Neural cell (in vitro differentiated cells): ENCODE measurements around the gene FABP6. TPM values are rescaled to one million over a fixed set of nuclear protein-coding genes. Genes with fewer than 3 reads are reported as not detected.

ENCODE experiments used
- H2AFZ ChIP-seq: fragments of 200-600, 300-800 bp; sonication (generic), shearing (Covaris generic); 2 replicates; pipeline ENCODE4 v1.6.0; 2014; ENCODE audit warnings: low read depth, mild to moderate bottlenecking, antibody characterized with exemption, low read length, moderate library complexity
- H3F3A ChIP-seq: fragments of 200-600 bp; shearing (Covaris generic); 2 replicates; pipeline ENCODE4 v1.6.1; 2016; ENCODE audit warnings: mild to moderate bottlenecking, moderate library complexity, mixed read lengths, antibody characterized with exemption, low read length; ENCODE audit not compliant: insufficient read depth, poor library complexity, severe bottlenecking
- H3K27ac ChIP-seq: fragments of 200-600, 300-800 bp; sonication (generic), shearing (Covaris generic); 2 replicates; pipeline ENCODE4 v1.5.1; 2014; ENCODE audit warnings: mild to moderate bottlenecking, low read length, moderate library complexity
- H3K27me3 ChIP-seq: fragments of 300-800, 200-600 bp; sonication (generic), shearing (Covaris generic); 2 replicates; pipeline ENCODE4 v1.6.0; 2014; ENCODE audit warnings: mild to moderate bottlenecking, low read depth, low read length, moderate library complexity; ENCODE audit not compliant: insufficient read depth
- H3K36me3 ChIP-seq: fragments of 300-800, 200-600 bp; sonication (generic), shearing (Covaris generic); 2 replicates; pipeline ENCODE4 v1.5.1; 2014; ENCODE audit warnings: mild to moderate bottlenecking, antibody characterized with exemption, low read length, moderate library complexity; ENCODE audit not compliant: insufficient read depth
- H3K4me2 ChIP-seq: fragments of 300-800, 200-600 bp; sonication (generic), shearing (Covaris generic); 2 replicates; pipeline ENCODE4 v1.6.0; 2014; ENCODE audit warnings: mild to moderate bottlenecking, low read length
- H3K4me3 ChIP-seq: fragments of 300-800, 200-600 bp; sonication (generic), shearing (Covaris generic); 2 replicates; pipeline ENCODE4 v1.5.1; 2014; ENCODE audit warnings: mild to moderate bottlenecking, low read length, moderate library complexity
- H3K79me2 ChIP-seq: fragments of 200-600 bp; shearing (Covaris generic); replicated peaks from 2 replicates; pipeline ENCODE4 v1.6.0; 2014; ENCODE audit warnings: mild to moderate bottlenecking, low read length, moderate library complexity; ENCODE audit not compliant: insufficient read depth
- H3K9ac ChIP-seq: fragments of 300-800, 200-600 bp; sonication (generic), shearing (Covaris generic); 2 replicates; pipeline ENCODE4 v1.6.1; 2016; ENCODE audit warnings: mild to moderate bottlenecking, low read length, mixed read lengths
- H3K9me2 ChIP-seq: fragments of 200-600 bp; shearing (Covaris generic); 2 replicates; pipeline ENCODE4 v1.6.1; 2016; ENCODE audit warnings: mild to moderate bottlenecking, low read length, mixed read lengths; ENCODE audit not compliant: insufficient read depth
- H3K9me3 ChIP-seq: fragments of 200-600, 300-800 bp; sonication (generic), shearing (Covaris generic); 2 replicates; pipeline ENCODE4 v1.6.1; 2016; ENCODE audit warnings: mild to moderate bottlenecking, mixed run types, low read length, moderate library complexity, mixed read lengths
- H4K20me1 ChIP-seq: fragments of 200-600 bp; shearing (Covaris generic); 2 replicates; pipeline ENCODE4 v1.6.1; 2016; ENCODE audit warnings: mild to moderate bottlenecking, mixed run types; ENCODE audit not compliant: insufficient read depth
- EZH2 ChIP-seq: fragments of 200-600, 300-800 bp; shearing (Covaris generic), sonication (generic); IDR thresholded peaks from 2 replicates; pipeline ENCODE4 v1.6.1; 2014; ENCODE audit warnings: antibody characterized with exemption, low read length, borderline replicate concordance, mild to moderate bottlenecking; ENCODE audit not compliant: insufficient read depth, poor library complexity, severe bottlenecking
- MXI1 ChIP-seq: fragments of 450-650 bp; conservative IDR thresholded peaks from 2 replicates; pipeline ENCODE4 v1.6.1; 2014; ENCODE audit warnings: antibody characterized with exemption, mild to moderate bottlenecking; ENCODE audit not compliant: poor library complexity, severe bottlenecking
- POLR2AphosphoS5 ChIP-seq: IDR thresholded peaks from 2 replicates; pipeline ENCODE4 v1.6.1; 2012
- SMC3 ChIP-seq: fragments of 450-650 bp; conservative IDR thresholded peaks from 2 replicates; pipeline ENCODE4 v1.6.1; 2014; ENCODE audit warnings: antibody characterized with exemption, mild to moderate bottlenecking, moderate library complexity; ENCODE audit not compliant: poor library complexity
- TAF1 ChIP-seq: IDR thresholded peaks from 2 replicates; pipeline ENCODE4 v1.6.1; 2012; ENCODE audit warnings: low read depth
- polyA plus RNA-seq: library from polyadenylated mRNA; depleted of rRNA; stranded (reverse); fragments of >200 nt; gene quantifications from 2 replicates; pipeline ENCODE4 v1.2.3, GENCODE V29; 2014
- TF ChIP-seq, protein P1 (sequence below): IDR thresholded peaks from 2 replicates; pipeline ENCODE4 v1.6.1; 2012; ENCODE audit warnings: borderline replicate concordance
- TF ChIP-seq, protein P2 (sequence below): fragments of 450-650 bp; IDR thresholded peaks from 2 replicates; pipeline ENCODE4 v1.5.1; 2014; ENCODE audit warnings: antibody characterized with exemption, mild to moderate bottlenecking, moderate library complexity; ENCODE audit not compliant: poor library complexity, severe bottlenecking

FABP6 gene
- polyA plus RNA-seq, 1 donor from 2014 or later: 3.6 TPM

DNA sequence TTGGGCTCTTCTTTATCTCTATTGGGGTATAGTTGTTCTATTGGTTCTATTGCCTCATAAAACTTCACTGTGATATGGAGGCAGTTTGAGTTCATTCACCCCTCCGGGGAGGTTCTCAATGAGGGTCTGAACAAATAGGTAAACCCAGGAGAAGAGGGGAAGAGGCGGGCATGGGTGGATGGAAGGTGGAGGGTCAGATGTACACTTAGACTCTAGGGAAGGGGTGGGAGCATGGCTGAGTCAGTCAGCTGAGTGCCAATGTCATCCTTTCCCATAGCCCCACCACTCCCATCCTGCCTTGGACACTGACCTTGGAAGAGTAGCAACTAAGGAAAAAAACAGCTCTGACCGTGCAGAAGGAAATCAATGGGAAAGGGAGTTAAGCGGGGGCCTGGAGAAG lies 9.9 kb upstream of the FABP6 start:
- Histone ChIP-seq H3K4me2 (no peak overlapping the region), H3K27me3 (no peaks in the 10 kb centered on the region), H3K9me2 (no peaks in the 10 kb centered on the region), H3K79me2 (no peaks in the 10 kb centered on the region), H3F3A (no peaks in the 10 kb centered on the region), H2AFZ (no peak overlapping the region), H3K9ac (no peak overlapping the region), H3K4me3 (no peak overlapping the region), H4K20me1 (no peaks in the 10 kb centered on the region), H3K36me3 (no peaks in the 10 kb centered on the region), H3K27ac (no peak overlapping the region), H3K9me3 (no peaks in the 10 kb centered on the region)
- no peak for TF ChIP-seq TAF1

- no peaks in the 10 kb centered on the region for H3F3A ChIP-seq
- no peaks in the 10 kb centered on the region for H3K9me2 ChIP-seq
- H3K36me3 ChIP-seq: no peaks in the 10 kb centered on the region
- H2AFZ ChIP-seq: no peak overlapping the region
- no peaks in the 10 kb centered on the region for H3K27me3 ChIP-seq
- H3K9ac ChIP-seq: no peak overlapping the region
- no peaks in the 10 kb centered on the region for H3K9me3 ChIP-seq
- H3K27ac ChIP-seq: no peak overlapping the region
- H4K20me1 ChIP-seq: no peaks in the 10 kb centered on the region
- no peak for TF ChIP-seq EZH2
- TF ChIP-seq, protein P1, sequence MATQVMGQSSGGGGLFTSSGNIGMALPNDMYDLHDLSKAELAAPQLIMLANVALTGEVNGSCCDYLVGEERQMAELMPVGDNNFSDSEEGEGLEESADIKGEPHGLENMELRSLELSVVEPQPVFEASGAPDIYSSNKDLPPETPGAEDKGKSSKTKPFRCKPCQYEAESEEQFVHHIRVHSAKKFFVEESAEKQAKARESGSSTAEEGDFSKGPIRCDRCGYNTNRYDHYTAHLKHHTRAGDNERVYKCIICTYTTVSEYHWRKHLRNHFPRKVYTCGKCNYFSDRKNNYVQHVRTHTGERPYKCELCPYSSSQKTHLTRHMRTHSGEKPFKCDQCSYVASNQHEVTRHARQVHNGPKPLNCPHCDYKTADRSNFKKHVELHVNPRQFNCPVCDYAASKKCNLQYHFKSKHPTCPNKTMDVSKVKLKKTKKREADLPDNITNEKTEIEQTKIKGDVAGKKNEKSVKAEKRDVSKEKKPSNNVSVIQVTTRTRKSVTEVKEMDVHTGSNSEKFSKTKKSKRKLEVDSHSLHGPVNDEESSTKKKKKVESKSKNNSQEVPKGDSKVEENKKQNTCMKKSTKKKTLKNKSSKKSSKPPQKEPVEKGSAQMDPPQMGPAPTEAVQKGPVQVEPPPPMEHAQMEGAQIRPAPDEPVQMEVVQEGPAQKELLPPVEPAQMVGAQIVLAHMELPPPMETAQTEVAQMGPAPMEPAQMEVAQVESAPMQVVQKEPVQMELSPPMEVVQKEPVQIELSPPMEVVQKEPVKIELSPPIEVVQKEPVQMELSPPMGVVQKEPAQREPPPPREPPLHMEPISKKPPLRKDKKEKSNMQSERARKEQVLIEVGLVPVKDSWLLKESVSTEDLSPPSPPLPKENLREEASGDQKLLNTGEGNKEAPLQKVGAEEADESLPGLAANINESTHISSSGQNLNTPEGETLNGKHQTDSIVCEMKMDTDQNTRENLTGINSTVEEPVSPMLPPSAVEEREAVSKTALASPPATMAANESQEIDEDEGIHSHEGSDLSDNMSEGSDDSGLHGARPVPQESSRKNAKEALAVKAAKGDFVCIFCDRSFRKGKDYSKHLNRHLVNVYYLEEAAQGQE: no peak
- TF ChIP-seq, protein P2, sequence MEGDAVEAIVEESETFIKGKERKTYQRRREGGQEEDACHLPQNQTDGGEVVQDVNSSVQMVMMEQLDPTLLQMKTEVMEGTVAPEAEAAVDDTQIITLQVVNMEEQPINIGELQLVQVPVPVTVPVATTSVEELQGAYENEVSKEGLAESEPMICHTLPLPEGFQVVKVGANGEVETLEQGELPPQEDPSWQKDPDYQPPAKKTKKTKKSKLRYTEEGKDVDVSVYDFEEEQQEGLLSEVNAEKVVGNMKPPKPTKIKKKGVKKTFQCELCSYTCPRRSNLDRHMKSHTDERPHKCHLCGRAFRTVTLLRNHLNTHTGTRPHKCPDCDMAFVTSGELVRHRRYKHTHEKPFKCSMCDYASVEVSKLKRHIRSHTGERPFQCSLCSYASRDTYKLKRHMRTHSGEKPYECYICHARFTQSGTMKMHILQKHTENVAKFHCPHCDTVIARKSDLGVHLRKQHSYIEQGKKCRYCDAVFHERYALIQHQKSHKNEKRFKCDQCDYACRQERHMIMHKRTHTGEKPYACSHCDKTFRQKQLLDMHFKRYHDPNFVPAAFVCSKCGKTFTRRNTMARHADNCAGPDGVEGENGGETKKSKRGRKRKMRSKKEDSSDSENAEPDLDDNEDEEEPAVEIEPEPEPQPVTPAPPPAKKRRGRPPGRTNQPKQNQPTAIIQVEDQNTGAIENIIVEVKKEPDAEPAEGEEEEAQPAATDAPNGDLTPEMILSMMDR: no peak
- TF ChIP-seq MXI1: no peak
- no peak overlapping the region for H3K4me3 ChIP-seq
- H3K79me2 ChIP-seq: no peaks in the 10 kb centered on the region
- H3K4me2 ChIP-seq: no peak overlapping the region
Observed at GRCh38 chr5:160221082-160221481, 8.2 kb upstream of the FABP6 start.

DNA sequence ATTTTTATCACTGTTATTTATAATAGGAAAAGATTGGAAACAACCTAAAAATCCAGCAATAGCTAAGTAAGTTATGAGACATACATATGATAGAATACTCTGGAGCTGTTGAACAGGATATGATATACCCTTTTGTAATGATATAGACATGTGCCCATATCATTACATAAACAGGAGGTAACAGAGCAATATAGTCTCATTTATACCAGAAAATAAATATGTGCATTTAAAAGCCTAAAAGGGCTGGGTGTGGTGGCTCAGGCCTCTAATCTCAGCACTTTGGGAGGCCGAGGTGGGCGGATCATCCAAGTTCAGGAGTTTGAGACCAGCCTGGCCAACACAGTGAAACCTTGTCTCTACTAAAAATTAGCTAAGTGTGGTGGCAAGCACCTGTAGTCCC lies 2.3 kb upstream of the FABP6 start:
- TF ChIP-seq SMC3 (no peak), EZH2 (no peak), POLR2AphosphoS5 (no peak), MXI1 (no peak)
- no peak overlapping the region for H3K9ac ChIP-seq

More for the DNA sequence above, 2.3 kb upstream of the FABP6 start:
- H2AFZ ChIP-seq: no peak overlapping the region
- H3F3A ChIP-seq: no peaks in the 10 kb centered on the region
- H3K4me3 ChIP-seq: no peak overlapping the region
- H3K9me3 ChIP-seq: no peaks in the 10 kb centered on the region
- H3K27ac ChIP-seq: no peak overlapping the region
- no peaks in the 10 kb centered on the region for H3K9me2 ChIP-seq
- H3K27me3 ChIP-seq: no peaks in the 10 kb centered on the region
- H3K79me2 ChIP-seq: no peaks in the 10 kb centered on the region
- no peak overlapping the region for H3K4me2 ChIP-seq
- no peaks in the 10 kb centered on the region for H4K20me1 ChIP-seq
- H3K36me3 ChIP-seq: no peaks in the 10 kb centered on the region
